MM.1S (cell line): ENCODE results near the gene PCGF5.

ENCODE experiments used
- CTCF ChIP-seq: fragments of 300-600 bp; sonication (generic); IDR thresholded peaks from 2 replicates; pipeline ENCODE4 v1.5.1; 2016; ENCODE audit warnings: antibody characterized with exemption, low read length, mixed read lengths
- EZH2 ChIP-seq: fragments of 300-600 bp; sonication (generic); optimal IDR thresholded peaks from 2 replicates; pipeline ENCODE3; 2017; ENCODE audit warnings: low read depth, mild to moderate bottlenecking, antibody characterized with exemption, low read length, mixed read lengths

- no peak for TF ChIP-seq CTCF
- no peak for TF ChIP-seq EZH2
Measured at GRCh38 chr10:91287276-91287675, 66.8 kb downstream of the PCGF5 start.
